Chondrocyte (in vitro differentiated cells): Measurements from ENCODE around the gene HPDL. TPM values are rescaled to one million over a fixed set of nuclear protein-coding genes. Genes with fewer than 3 reads are reported as not detected.

ENCODE experiments used
- DNase-seq: peaks from one replicate; pipeline ENCODE4 v3.0.0; 2021; ENCODE audit warnings: mixed read lengths, low spot score
- H3K27ac Mint-ChIP-seq: one replicate; pipeline ENCODE4 v1.8.0; 2021; ENCODE audit warnings: mild to moderate bottlenecking, moderate library complexity, mixed read lengths; ENCODE audit not compliant: unreplicated experiment
- H3K27me3 Mint-ChIP-seq: 2 replicates; pipeline ENCODE4 v1.8.0; 2021; ENCODE audit warnings: low read depth, mixed read lengths
- H3K36me3 Mint-ChIP-seq: 2 replicates; pipeline ENCODE4 v1.8.0; 2021; ENCODE audit warnings: low read depth, mixed read lengths
- H3K4me1 Mint-ChIP-seq: 2 replicates; pipeline ENCODE4 v1.8.0; 2021; ENCODE audit warnings: low read depth, mild to moderate bottlenecking, mixed read lengths
- H3K4me3 Mint-ChIP-seq: one replicate; pipeline ENCODE4 v1.8.0; 2021; ENCODE audit warnings: mild to moderate bottlenecking, moderate library complexity, mixed read lengths; ENCODE audit not compliant: unreplicated experiment
- H3K9me3 Mint-ChIP-seq: 2 replicates; pipeline ENCODE4 v1.8.0; 2021; ENCODE audit warnings: low read depth, mixed read lengths
- total RNA-seq: library from RNA; stranded (reverse); gene quantifications from 3 replicates; pipeline ENCODE4 v1.2.1, GENCODE V29; 2021
- TF ChIP-seq, protein P1 (sequence below): fragments of 200-600 bp; sonication (generic); IDR thresholded peaks from 2 replicates; pipeline ENCODE4 v1.5.0; 2021; ENCODE audit warnings: antibody characterized with exemption, mild to moderate bottlenecking, moderate library complexity

The HPDL gene
- total RNA-seq, 1 donor from 2014 or later = 1.0 TPM

DNA sequence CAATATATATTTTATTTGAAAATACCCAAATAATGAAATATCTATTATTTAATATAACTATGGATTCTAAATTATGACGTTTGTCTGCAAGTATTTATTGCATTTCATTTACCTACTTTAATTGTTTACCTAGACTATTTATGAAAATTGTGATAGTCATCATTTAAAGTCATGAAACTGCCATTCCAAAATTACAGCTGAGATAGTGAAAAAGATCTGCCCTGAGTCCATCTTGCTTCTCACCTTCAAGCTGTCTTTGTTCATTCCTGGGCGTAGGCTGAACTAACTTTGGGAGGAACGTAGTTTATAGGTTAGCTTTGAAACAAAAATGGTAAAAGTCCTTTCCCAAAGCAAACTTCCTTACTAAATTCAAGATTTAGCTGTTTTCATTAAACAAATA, 12.4 kb upstream of the HPDL start:
- Mint-ChIP-seq H3K4me3 (no peak overlapping the region), H3K4me1 (no peaks in the 10 kb centered on the region), H3K27ac (no peak overlapping the region), H3K36me3 (no peaks in the 10 kb centered on the region), H3K27me3 (no peaks in the 10 kb centered on the region), H3K9me3 (no peaks in the 10 kb centered on the region)
- TF ChIP-seq, protein P1, sequence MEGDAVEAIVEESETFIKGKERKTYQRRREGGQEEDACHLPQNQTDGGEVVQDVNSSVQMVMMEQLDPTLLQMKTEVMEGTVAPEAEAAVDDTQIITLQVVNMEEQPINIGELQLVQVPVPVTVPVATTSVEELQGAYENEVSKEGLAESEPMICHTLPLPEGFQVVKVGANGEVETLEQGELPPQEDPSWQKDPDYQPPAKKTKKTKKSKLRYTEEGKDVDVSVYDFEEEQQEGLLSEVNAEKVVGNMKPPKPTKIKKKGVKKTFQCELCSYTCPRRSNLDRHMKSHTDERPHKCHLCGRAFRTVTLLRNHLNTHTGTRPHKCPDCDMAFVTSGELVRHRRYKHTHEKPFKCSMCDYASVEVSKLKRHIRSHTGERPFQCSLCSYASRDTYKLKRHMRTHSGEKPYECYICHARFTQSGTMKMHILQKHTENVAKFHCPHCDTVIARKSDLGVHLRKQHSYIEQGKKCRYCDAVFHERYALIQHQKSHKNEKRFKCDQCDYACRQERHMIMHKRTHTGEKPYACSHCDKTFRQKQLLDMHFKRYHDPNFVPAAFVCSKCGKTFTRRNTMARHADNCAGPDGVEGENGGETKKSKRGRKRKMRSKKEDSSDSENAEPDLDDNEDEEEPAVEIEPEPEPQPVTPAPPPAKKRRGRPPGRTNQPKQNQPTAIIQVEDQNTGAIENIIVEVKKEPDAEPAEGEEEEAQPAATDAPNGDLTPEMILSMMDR = no peak
- DNase-seq = no peak

DNA sequence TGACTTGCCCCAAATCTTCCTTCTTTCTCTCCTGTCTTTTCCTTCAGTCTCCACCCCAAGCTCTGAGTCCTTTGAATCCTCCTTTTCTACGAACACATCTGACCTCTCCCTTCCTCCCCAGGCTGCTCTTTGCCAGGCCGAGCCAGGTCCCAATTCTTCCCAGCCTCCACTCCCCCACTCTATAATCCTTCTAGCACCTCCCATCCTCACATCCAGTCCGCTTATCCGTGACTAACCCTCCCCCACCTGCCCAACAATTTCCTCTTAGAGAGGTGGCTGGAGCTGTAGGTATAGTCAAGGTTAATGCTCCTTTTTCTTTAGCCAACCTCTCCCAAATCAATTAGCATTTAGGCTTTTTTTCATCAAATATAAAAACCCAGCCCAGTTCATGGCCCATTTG, 9.5 kb upstream of the HPDL start:
- Mint-ChIP-seq H3K4me3 (no peak overlapping the region), H3K27ac (no peak overlapping the region), H3K36me3 (no peaks in the 10 kb centered on the region), H3K4me1 (no peaks in the 10 kb centered on the region), H3K9me3 (no peaks in the 10 kb centered on the region), H3K27me3 (no peaks in the 10 kb centered on the region)
- DNase-seq = no peak
- TF ChIP-seq, protein P1 = no peak

DNA sequence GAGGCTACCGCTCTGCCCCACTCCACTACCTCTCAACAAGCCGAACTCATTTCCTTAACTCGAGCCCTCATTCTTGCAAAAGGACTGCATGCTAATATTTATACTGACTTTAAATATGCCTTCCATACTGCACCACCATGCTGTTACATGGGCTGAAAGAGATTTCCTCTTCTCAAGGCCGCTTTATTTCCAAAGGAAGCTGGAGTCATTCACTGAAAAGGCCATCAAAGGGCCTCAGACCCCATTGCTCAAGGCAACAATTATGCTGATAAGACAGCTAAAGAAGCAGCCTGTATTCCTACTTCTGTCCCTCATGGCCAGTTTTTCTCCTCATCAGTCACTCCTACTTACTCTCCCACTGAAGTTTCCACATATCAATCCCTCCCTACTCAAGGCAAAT, 6.9 kb upstream of the HPDL start:
- Mint-ChIP-seq H3K27ac (no peak overlapping the region), H3K9me3 (no peaks in the 10 kb centered on the region), H3K36me3 (no peaks in the 10 kb centered on the region), H3K27me3 (no peaks in the 10 kb centered on the region), H3K4me3 (no peak overlapping the region), H3K4me1 (no peaks in the 10 kb centered on the region)
- DNase-seq = no peak
- TF ChIP-seq, protein P1 = no peak

DNA sequence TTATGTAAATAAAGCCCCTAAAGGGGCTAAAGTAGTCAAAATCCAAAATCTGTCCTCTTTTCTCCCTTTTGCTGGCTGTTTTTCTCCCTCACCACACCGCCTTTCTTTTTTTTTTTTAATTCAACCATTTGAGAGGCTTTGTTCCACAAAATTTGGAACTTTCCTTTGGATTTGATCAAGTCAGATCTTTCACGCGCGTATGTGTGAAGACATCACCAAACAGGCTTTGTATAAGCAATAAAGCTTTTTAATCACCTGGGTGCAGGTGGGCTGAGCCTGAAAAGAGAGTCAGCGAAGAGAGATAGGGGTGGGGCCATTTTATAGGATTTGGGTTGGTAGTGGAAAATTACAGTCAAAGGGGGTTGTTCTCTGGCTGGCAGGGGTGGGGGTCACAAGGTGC, 5.3 kb upstream of the HPDL start:
- Mint-ChIP-seq H3K4me3 (no peak overlapping the region), H3K9me3 (no peaks in the 10 kb centered on the region), H3K4me1 (peaks cover 1% of the 10 kb centered on the region), H3K27ac (no peak overlapping the region), H3K36me3 (no peaks in the 10 kb centered on the region), H3K27me3 (no peaks in the 10 kb centered on the region)
- DNase-seq = no peak
- TF ChIP-seq, protein P1 = no peak

DNA sequence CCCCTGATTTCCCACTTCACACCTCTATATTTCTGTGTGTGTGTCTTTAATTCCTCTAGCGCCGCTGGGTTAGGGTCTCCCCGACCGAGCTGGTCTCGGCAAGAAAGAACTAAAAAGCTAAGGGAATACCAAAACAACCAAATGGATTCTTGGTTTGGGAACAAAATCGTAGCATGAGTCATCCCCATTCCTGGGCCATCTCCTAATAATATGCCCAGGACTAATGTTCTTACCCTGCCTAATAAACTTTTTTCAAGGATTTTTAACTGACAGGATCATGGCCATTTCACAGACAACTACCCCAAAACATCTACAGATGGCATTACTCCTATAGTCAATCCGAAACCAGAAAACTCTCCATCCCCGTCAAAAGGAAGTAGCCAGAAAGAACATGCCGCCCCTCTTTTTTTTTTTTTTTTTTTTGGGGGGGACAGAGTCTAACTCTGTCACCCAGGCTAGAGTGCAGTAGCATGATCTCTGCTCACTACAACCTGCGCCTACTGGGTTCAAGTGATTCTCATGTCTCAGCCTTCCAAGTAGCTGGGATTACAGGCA, 4.1 kb upstream of the HPDL start:
- Mint-ChIP-seq H3K4me1 (peaks cover 6% of the 10 kb centered on the region), H3K27ac (no peak overlapping the region)

More for the DNA sequence above, 4.1 kb upstream of the HPDL start:
- TF ChIP-seq, protein P1 = no peak
- Mint-ChIP-seq H3K4me3 (no peak overlapping the region), H3K36me3 (no peaks in the 10 kb centered on the region), H3K27me3 (no peaks in the 10 kb centered on the region), H3K9me3 (no peaks in the 10 kb centered on the region)
- DNase-seq = no peak
